Endodermal cell (in vitro differentiated cells): ENCODE results near the gene PTPRN2. TPM values are rescaled to one million over a fixed set of nuclear protein-coding genes. Genes with fewer than 3 reads are reported as not detected.
"Not testable (repeated sequence)": the region's sequence is repeated elsewhere in the genome, so short reads cannot be mapped to it uniquely, and the experiment has no call there.

Source experiments
- DNase-seq: peaks from one replicate; pipeline ENCODE4 v3.0.0-alpha.2; 2017
- H3K27ac ChIP-seq: 2 replicates; pipeline ENCODE4 v1.5.1; 2013; ENCODE audit warnings: mild to moderate bottlenecking, low read depth, low read length, moderate library complexity
- H3K27me3 ChIP-seq: 2 replicates; pipeline ENCODE4 v1.6.1; 2013; ENCODE audit warnings: mild to moderate bottlenecking, low read length, moderate library complexity; ENCODE audit not compliant: insufficient read depth, control insufficient read depth, poor library complexity, severe bottlenecking
- H3K36me3 ChIP-seq: 2 replicates; pipeline ENCODE4 v1.7.0; 2013; ENCODE audit warnings: mild to moderate bottlenecking, low read length, moderate library complexity; ENCODE audit not compliant: control insufficient read depth, insufficient read depth
- H3K4me1 ChIP-seq: one replicate; pipeline ENCODE4 v1.7.0; 2013; ENCODE audit warnings: low read length; ENCODE audit not compliant: control insufficient read depth, insufficient read depth
- H3K4me3 ChIP-seq: 2 replicates; pipeline ENCODE4 v1.5.1; 2013; ENCODE audit warnings: mild to moderate bottlenecking, low read length, moderate library complexity
- H3K9ac ChIP-seq: 2 replicates; pipeline ENCODE4 v1.6.1; 2013; ENCODE audit warnings: mild to moderate bottlenecking, low read length, moderate library complexity; ENCODE audit not compliant: poor library complexity, severe bottlenecking; ENCODE audit errors: extremely low read depth
- H3K9me3 ChIP-seq: 2 replicates; pipeline ENCODE4 v1.6.1; 2013; ENCODE audit warnings: mild to moderate bottlenecking, low read length, moderate library complexity; ENCODE audit not compliant: control insufficient read depth
- H3K27ac Mint-ChIP-seq: 2 replicates; pipeline ENCODE4 v1.8.0; 2020; ENCODE audit warnings: mixed read lengths
- H3K27me3 Mint-ChIP-seq: 2 replicates; pipeline ENCODE4 v1.8.0; 2021; ENCODE audit warnings: mild to moderate bottlenecking, mixed read lengths; ENCODE audit not compliant: insufficient read depth
- H3K36me3 Mint-ChIP-seq: 2 replicates; pipeline ENCODE4 v1.8.0; 2020; ENCODE audit warnings: low read depth, mixed read lengths
- H3K4me1 Mint-ChIP-seq: 2 replicates; pipeline ENCODE4 v1.8.0; 2020; ENCODE audit warnings: mixed read lengths
- H3K4me3 Mint-ChIP-seq: 2 replicates; pipeline ENCODE4 v1.8.0; 2020; ENCODE audit warnings: mild to moderate bottlenecking, moderate library complexity, mixed read lengths
- H3K9me3 Mint-ChIP-seq: 2 replicates; pipeline ENCODE4 v1.8.0; 2020; ENCODE audit warnings: mild to moderate bottlenecking, mixed read lengths
- WGBS, 2 experiments: methylation state at CpG; one replicate each; pipeline versions ENCODE4 v1.1.5 to v1.1.7; 2013; ENCODE audit warnings: missing lambda C conversion rate in 2 of 2, mixed read lengths in 1 of 2; ENCODE audit not compliant: insufficient coverage in 1 of 2, insufficient read length in 1 of 2; 5-methylcytosine and 5-hydroxymethylcytosine counted together
- total RNA-seq, 2 donors: library from RNA; stranded (reverse); fragmentation: NEBNext Ultra II Directional in 1 of 2; extraction: Animal tissue kit (Norgen Biotek cat#: 25700) in 1 of 2; gene quantifications; 2 replicates in 1 of 2; 3 replicates in 1 of 2; pipeline ENCODE4 v1.2.1, GENCODE V29; 2021
- TF ChIP-seq, protein P1 (sequence below): fragments of 200-600 bp; sonication (generic); conservative IDR thresholded peaks from 2 replicates; pipeline ENCODE4 v1.5.0; 2021; ENCODE audit warnings: antibody characterized with exemption, mild to moderate bottlenecking

PTPRN2 gene
- total RNA-seq, 2 donors from 2014 or later = 0.69 to 1.2 TPM

DNA sequence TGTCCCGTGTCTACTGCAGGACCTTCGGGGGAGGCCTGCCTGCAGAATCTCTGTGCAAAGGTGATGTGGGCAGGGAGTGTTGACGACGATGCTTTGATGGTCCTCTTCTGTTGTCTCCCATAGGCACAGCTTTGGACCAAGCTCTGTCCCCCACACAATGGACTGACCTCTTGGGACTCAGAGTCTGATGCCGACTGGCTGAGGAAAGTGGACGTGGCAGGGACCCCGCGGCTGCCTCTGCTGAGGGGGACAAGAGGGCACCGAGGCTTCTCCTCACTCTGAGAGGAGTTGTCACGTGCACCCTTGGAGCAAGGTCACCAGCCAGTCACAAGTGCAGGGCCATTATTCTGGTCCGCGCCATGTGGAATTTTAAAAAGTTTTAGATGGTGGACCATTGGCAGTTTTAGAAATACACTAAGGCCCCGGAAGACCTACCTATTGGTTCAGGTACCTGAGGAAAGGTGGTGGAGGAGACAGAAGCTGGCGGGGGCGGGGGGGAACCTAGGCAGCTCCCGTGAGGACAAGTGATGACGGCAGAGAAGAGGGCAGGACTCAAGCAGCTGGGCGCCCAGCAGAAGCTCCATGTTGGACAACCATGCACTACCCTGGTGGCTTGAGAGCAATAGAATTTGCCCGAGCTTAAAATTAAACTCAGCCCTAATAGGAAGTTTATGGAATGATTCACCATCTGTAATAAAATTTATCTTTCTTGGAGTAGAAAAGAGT, 331.4 kb downstream of the PTPRN2 start:
- TF ChIP-seq, protein P1, sequence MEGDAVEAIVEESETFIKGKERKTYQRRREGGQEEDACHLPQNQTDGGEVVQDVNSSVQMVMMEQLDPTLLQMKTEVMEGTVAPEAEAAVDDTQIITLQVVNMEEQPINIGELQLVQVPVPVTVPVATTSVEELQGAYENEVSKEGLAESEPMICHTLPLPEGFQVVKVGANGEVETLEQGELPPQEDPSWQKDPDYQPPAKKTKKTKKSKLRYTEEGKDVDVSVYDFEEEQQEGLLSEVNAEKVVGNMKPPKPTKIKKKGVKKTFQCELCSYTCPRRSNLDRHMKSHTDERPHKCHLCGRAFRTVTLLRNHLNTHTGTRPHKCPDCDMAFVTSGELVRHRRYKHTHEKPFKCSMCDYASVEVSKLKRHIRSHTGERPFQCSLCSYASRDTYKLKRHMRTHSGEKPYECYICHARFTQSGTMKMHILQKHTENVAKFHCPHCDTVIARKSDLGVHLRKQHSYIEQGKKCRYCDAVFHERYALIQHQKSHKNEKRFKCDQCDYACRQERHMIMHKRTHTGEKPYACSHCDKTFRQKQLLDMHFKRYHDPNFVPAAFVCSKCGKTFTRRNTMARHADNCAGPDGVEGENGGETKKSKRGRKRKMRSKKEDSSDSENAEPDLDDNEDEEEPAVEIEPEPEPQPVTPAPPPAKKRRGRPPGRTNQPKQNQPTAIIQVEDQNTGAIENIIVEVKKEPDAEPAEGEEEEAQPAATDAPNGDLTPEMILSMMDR = no peak
- Histone ChIP-seq H3K4me3 (no peak overlapping the region), H3K4me1 (no peaks in the 10 kb centered on the region), H3K9me3 (peaks cover 83% of the 10 kb centered on the region), H3K36me3 (no peaks in the 10 kb centered on the region), H3K27ac (no peak overlapping the region), H3K9ac (no peak overlapping the region), H3K27me3 (no peaks in the 10 kb centered on the region)
- no peaks in the 10 kb centered on the region for H3K4me1 Mint-ChIP-seq
- H3K4me3 Mint-ChIP-seq = no peak overlapping the region
- DNase-seq = no peak
- H3K36me3 Mint-ChIP-seq = no peaks in the 10 kb centered on the region
- 75 to 76% methylated on average over 11 to 19 of the region's 19 CpGs for WGBS, 2 experiments
- no peaks in the 10 kb centered on the region for H3K9me3 Mint-ChIP-seq
- H3K27me3 Mint-ChIP-seq = no peaks in the 10 kb centered on the region
- H3K27ac Mint-ChIP-seq = no peak overlapping the region

DNA sequence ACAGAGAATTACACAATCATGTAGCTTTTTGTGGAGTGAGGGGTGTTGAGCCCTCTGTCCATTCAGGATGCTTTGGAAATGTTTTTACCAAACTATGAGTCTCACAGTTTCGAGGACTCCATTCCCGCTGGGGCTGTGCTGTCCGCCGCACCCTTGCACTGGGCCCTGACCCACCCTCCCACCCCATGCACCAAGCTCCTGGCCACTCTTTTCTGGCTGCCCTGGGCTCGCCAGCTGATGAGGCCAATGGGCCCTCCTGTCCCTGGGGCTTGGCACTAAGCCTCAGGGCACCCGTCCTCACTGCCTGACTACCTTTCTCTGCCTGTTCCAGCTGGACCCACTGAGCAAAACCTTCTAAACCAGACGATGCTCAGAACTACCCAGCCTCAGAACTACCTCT, 332.1 kb downstream of the PTPRN2 start:
- 78 to 80% methylated on average over 1 to 7 of the region's 7 CpGs for WGBS, 2 experiments

DNA sequence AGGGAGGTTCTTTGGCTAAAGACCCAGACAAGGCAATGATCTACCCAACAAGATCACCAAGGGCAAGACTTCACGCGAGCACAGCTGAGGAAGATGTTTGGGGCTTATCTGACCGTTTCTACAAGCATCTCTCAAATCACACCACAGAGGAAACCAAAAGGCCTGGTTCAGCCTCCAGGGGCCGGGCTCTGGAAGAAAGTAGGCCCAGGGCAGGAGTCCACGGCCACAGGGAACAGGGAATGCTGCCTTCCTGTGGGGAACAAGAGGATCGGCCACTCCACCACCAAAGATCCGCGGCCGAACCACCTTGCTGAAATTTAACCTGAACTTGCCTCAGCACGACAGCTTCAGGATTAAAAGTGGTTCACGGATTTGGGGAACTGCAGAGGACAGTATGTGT, 332.5 kb downstream of the PTPRN2 start:
- Mint-ChIP-seq H3K27me3 (no peaks in the 10 kb centered on the region), H3K4me1 (no peaks in the 10 kb centered on the region), H3K4me3 (no peak overlapping the region), H3K36me3 (no peaks in the 10 kb centered on the region), H3K27ac (no peak overlapping the region), H3K9me3 (no peaks in the 10 kb centered on the region)
- H3K4me1 ChIP-seq = no peaks in the 10 kb centered on the region
- H3K9ac ChIP-seq = no peak overlapping the region
- no peaks in the 10 kb centered on the region for H3K27me3 ChIP-seq
- H3K27ac ChIP-seq = no peak overlapping the region
- no peaks in the 10 kb centered on the region for H3K36me3 ChIP-seq
- H3K4me3 ChIP-seq = no peak overlapping the region
- peak; percentile 32 for DNase-seq
- WGBS, 2 experiments = 83 to 89% methylated on average over 8 to 11 of the region's 11 CpGs
- TF ChIP-seq, protein P1 = no peak
- H3K9me3 ChIP-seq = peaks cover 83% of the 10 kb centered on the region

More for the DNA sequence above, 332.1 kb downstream of the PTPRN2 start:
- Mint-ChIP-seq H3K9me3 (no peaks in the 10 kb centered on the region), H3K4me3 (no peak overlapping the region), H3K27ac (no peak overlapping the region), H3K27me3 (no peaks in the 10 kb centered on the region), H3K36me3 (no peaks in the 10 kb centered on the region), H3K4me1 (no peaks in the 10 kb centered on the region)
- peaks cover 83% of the 10 kb centered on the region for H3K9me3 ChIP-seq
- H3K36me3 ChIP-seq = no peaks in the 10 kb centered on the region
- H3K9ac ChIP-seq = no peak overlapping the region
- H3K27ac ChIP-seq = no peak overlapping the region
- H3K4me1 ChIP-seq = no peaks in the 10 kb centered on the region
- DNase-seq = no peak
- no peaks in the 10 kb centered on the region for H3K27me3 ChIP-seq
- no peak overlapping the region for H3K4me3 ChIP-seq
- TF ChIP-seq, protein P1 = no peak

DNA sequence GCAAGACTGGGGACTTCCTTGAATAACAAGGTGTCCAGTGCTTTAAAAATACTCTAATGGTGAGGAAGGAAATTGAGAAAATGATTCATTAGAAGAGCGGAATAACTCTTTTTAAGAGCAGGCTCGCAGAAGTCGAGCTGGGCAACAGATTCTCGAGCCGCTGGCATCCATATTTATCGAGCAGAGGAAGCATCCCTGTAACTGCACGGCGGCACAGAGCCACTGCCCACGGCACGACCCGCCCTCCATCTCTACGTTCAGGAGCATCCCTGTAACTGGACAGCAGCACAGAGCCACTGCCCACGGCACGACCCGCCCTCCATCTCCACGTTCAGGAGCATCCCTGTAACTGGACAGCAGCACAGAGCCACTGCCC, 334.0 kb downstream of the PTPRN2 start:
- not testable (repeated sequence) for H3K27me3 ChIP-seq, H3K9me3 Mint-ChIP-seq, H3K27ac ChIP-seq, H3K9ac ChIP-seq, H3K4me3 Mint-ChIP-seq, H3K36me3 ChIP-seq, H3K27ac Mint-ChIP-seq, H3K27me3 Mint-ChIP-seq, H3K36me3 Mint-ChIP-seq, DNase-seq, H3K4me3 ChIP-seq, H3K4me1 ChIP-seq, H3K4me1 Mint-ChIP-seq
- peaks cover 83% of the 10 kb centered on the region for H3K9me3 ChIP-seq
- 70 to 100% methylated on average over 1 to 11 of the region's 16 CpGs for WGBS, 2 experiments
